MM.1S (cell line): ENCODE measurements around the gene CLCN7.

ENCODE experiments used
- DNase-seq: peaks from one replicate; pipeline ENCODE4 v3.0.0-alpha.2; 2015
- H2AFZ ChIP-seq: fragments of 300-600 bp; sonication (generic); 2 replicates; pipeline ENCODE4 v1.6.0; 2016; ENCODE audit warnings: antibody characterized with exemption, low read length
- H3F3A ChIP-seq: fragments of 300-600 bp; sonication (generic); 2 replicates; pipeline ENCODE4 v1.6.1; 2016; ENCODE audit warnings: mild to moderate bottlenecking, antibody characterized with exemption, low read length, moderate library complexity, mixed read lengths; ENCODE audit not compliant: insufficient read depth
- H3K27ac ChIP-seq: fragments of 300-600 bp; sonication (generic); 2 replicates; pipeline ENCODE4 v1.5.1; 2016; ENCODE audit warnings: mild to moderate bottlenecking, low read length
- H3K27me3 ChIP-seq: fragments of 300-600 bp; sonication (generic); replicated peaks from 2 replicates; pipeline ENCODE4 v1.6.0; 2016; ENCODE audit warnings: low read length; ENCODE audit not compliant: insufficient read depth
- H3K36me3 ChIP-seq: fragments of 300-600 bp; sonication (generic); replicated peaks from 2 replicates; pipeline ENCODE4 v1.6.1; 2016; ENCODE audit warnings: mild to moderate bottlenecking, low read length, mixed read lengths; ENCODE audit not compliant: insufficient read depth
- H3K4me1 ChIP-seq: fragments of 300-600 bp; sonication (generic); 2 replicates; pipeline ENCODE4 v1.6.1; 2016; ENCODE audit warnings: low read length, mixed read lengths
- H3K4me2 ChIP-seq: fragments of 300-600 bp; sonication (generic); 2 replicates; pipeline ENCODE4 v1.6.0; 2016; ENCODE audit warnings: low read depth, low read length
- H3K4me3 ChIP-seq: fragments of 300-600 bp; sonication (generic); 2 replicates; pipeline ENCODE4 v1.5.1; 2016; ENCODE audit warnings: low read length, mixed read lengths
- H3K79me2 ChIP-seq: fragments of 300-600 bp; sonication (generic); 2 replicates; pipeline ENCODE4 v1.6.1; 2016; ENCODE audit warnings: mixed run types, low read length, mixed read lengths
- H3K9ac ChIP-seq: fragments of 300-600 bp; sonication (generic); 2 replicates; pipeline ENCODE4 v1.6.1; 2016; ENCODE audit warnings: low read length, mixed read lengths
- H3K9me2 ChIP-seq: fragments of 300-600 bp; sonication (generic); replicated peaks from 2 replicates; pipeline ENCODE4 v1.6.1; 2016; ENCODE audit warnings: mild to moderate bottlenecking, low read length, mixed read lengths; ENCODE audit not compliant: insufficient read depth
- H3K9me3 ChIP-seq: fragments of 300-600 bp; sonication (generic); replicated peaks from 2 replicates; pipeline ENCODE4 v1.6.1; 2016; ENCODE audit warnings: mild to moderate bottlenecking, low read length, mixed read lengths; ENCODE audit not compliant: insufficient read depth
- H4K20me1 ChIP-seq: fragments of 300-600 bp; sonication (generic); 2 replicates; pipeline ENCODE4 v1.6.1; 2016; ENCODE audit warnings: mild to moderate bottlenecking, low read length, moderate library complexity, mixed read lengths; ENCODE audit not compliant: insufficient read depth
- EZH2 ChIP-seq: fragments of 300-600 bp; sonication (generic); optimal IDR thresholded peaks from 2 replicates; pipeline ENCODE3; 2017; ENCODE audit warnings: low read depth, mild to moderate bottlenecking, antibody characterized with exemption, low read length, mixed read lengths
- EZH2phosphoT487 ChIP-seq: fragments of 300-600 bp; sonication (generic); IDR thresholded peaks from 2 replicates; pipeline ENCODE4 v1.6.1; 2018; ENCODE audit warnings: antibody characterized with exemption, low read length
- TF ChIP-seq, protein P1 (sequence below): fragments of 300-600 bp; sonication (generic); IDR thresholded peaks from 2 replicates; pipeline ENCODE4 v1.5.1; 2016; ENCODE audit warnings: antibody characterized with exemption, low read length, mixed read lengths

CLCN7 gene

DNA sequence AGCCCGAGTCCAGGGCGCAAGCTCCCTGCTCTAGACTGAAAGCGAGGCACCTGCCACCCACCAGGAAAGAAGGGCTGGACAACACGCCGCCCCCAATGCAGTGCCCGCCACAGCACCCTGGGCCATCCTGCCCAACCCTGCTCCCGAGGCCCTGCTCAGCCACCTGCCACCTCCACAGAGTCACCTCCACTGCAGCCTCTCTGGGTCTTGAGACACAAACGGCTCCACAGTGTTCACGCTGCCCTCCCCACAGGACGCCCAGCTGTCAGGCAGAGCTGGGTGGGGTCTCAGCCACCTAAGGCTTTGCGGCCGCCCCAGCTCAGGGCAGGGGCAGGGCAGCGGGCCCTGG, 9.3 kb downstream of the CLCN7 start:
- no peak overlapping the region for H3K4me2 ChIP-seq
- no peak overlapping the region for H2AFZ ChIP-seq
- H3K4me1 ChIP-seq, result no peaks in the 10 kb centered on the region
- peaks cover 39% of the 10 kb centered on the region for H3K79me2 ChIP-seq
- H4K20me1 ChIP-seq, result no peaks in the 10 kb centered on the region
- H3K4me3 ChIP-seq, result no peak overlapping the region
- H3K9me2 ChIP-seq, result no peaks in the 10 kb centered on the region
- no peaks in the 10 kb centered on the region for H3K36me3 ChIP-seq
- no peaks in the 10 kb centered on the region for H3K27me3 ChIP-seq
- TF ChIP-seq EZH2 (no peak), EZH2phosphoT487 (no peak)
- TF ChIP-seq, protein P1, sequence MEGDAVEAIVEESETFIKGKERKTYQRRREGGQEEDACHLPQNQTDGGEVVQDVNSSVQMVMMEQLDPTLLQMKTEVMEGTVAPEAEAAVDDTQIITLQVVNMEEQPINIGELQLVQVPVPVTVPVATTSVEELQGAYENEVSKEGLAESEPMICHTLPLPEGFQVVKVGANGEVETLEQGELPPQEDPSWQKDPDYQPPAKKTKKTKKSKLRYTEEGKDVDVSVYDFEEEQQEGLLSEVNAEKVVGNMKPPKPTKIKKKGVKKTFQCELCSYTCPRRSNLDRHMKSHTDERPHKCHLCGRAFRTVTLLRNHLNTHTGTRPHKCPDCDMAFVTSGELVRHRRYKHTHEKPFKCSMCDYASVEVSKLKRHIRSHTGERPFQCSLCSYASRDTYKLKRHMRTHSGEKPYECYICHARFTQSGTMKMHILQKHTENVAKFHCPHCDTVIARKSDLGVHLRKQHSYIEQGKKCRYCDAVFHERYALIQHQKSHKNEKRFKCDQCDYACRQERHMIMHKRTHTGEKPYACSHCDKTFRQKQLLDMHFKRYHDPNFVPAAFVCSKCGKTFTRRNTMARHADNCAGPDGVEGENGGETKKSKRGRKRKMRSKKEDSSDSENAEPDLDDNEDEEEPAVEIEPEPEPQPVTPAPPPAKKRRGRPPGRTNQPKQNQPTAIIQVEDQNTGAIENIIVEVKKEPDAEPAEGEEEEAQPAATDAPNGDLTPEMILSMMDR, result no peak
- H3F3A ChIP-seq, result no peaks in the 10 kb centered on the region
- H3K9me3 ChIP-seq, result no peaks in the 10 kb centered on the region
- DNase-seq, result no peak
- H3K9ac ChIP-seq, result no peak overlapping the region
- no peak overlapping the region for H3K27ac ChIP-seq

DNA sequence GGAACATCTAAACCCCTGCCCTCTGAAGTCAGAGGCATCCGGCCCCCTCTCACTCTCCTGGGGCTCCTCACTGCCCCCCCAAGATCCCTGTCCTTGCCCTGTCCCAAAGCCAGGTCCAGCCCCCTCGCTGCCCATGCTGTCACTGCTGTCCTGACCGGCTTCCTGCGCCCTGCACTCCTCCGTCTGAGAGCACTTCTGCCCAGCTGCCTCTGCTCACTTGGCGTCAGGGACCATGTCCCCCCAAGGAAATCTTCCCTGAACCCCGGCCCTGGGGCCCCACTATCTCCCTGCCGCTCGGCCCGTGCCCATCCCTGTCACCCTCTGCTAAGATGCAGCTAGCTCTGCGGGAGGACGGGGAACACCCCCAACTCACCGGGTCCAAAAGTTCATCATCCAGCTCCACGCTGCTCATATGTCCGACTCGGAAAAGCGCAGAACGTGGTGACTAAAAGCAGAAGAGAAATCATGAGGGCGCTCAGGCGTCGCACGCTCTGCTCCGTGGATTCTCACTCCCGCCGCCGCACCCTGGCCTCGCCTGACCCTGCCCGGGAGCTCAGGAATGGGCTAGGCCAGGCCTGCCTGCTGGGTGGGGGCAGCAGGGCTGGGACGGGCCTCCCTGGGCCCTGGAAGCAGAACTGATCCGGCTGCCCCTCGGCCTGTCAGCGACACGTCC, 9.8 kb downstream of the CLCN7 start:
- TF ChIP-seq, protein P1, result no peak
- TF ChIP-seq EZH2phosphoT487 (no peak), EZH2 (no peak)
- no peak for DNase-seq
- H3K9me2 ChIP-seq, result no peaks in the 10 kb centered on the region
- peaks cover 34% of the 10 kb centered on the region for H3K79me2 ChIP-seq
- no peak overlapping the region for H3K9ac ChIP-seq
- H3K4me3 ChIP-seq, result no peak overlapping the region
- no peaks in the 10 kb centered on the region for H3K27me3 ChIP-seq
- no peaks in the 10 kb centered on the region for H3F3A ChIP-seq
- no peak overlapping the region for H2AFZ ChIP-seq
- H3K9me3 ChIP-seq, result no peaks in the 10 kb centered on the region
- H4K20me1 ChIP-seq, result no peaks in the 10 kb centered on the region
- no peaks in the 10 kb centered on the region for H3K36me3 ChIP-seq
- H3K4me1 ChIP-seq, result no peaks in the 10 kb centered on the region
- no peak overlapping the region for H3K4me2 ChIP-seq
- no peak overlapping the region for H3K27ac ChIP-seq

DNA sequence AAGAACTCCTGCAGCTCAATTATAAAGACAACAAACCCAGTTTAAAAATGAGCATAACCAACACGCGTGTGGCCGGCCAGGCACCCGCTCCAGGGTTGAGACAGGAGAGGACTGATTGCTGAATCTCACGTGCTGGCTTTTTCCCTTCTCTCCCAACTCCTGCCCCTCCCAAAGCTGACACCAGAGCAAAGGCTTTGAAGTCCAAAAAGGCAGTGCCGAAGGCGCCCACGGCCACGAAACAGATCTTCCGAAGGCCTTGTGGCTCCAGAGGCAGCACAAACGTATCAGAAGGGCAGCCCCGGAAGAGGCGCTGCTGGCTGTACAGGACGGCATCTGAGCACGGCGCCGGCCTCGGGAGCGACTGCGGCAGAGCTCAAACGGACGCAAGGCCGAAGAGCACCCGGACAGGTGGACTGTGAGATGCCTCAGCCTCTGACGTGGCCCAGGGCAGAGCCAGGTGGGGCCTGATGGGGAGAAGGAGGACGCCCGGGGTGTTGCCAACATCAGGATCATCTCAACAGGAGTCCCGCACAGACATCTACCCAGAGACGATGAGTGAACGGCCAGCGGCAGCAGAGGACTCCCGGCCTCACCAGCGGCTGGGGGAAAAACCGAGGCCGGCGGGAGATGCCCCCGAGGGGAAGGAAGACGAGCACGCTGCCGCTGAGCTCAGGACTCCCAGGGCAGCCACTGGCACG, 10.5 kb downstream of the CLCN7 start:
- Histone ChIP-seq H3K79me2 (peaks cover 28% of the 10 kb centered on the region), H3F3A (no peaks in the 10 kb centered on the region), H2AFZ (no peak overlapping the region), H3K9me3 (no peaks in the 10 kb centered on the region), H3K4me1 (no peaks in the 10 kb centered on the region), H3K4me3 (no peak overlapping the region), H3K4me2 (no peak overlapping the region), H4K20me1 (no peaks in the 10 kb centered on the region), H3K36me3 (no peaks in the 10 kb centered on the region), H3K27ac (no peak overlapping the region), H3K9me2 (no peaks in the 10 kb centered on the region), H3K27me3 (no peaks in the 10 kb centered on the region), H3K9ac (no peak overlapping the region)
- no peak for TF ChIP-seq EZH2phosphoT487
- no peak for DNase-seq

DNA sequence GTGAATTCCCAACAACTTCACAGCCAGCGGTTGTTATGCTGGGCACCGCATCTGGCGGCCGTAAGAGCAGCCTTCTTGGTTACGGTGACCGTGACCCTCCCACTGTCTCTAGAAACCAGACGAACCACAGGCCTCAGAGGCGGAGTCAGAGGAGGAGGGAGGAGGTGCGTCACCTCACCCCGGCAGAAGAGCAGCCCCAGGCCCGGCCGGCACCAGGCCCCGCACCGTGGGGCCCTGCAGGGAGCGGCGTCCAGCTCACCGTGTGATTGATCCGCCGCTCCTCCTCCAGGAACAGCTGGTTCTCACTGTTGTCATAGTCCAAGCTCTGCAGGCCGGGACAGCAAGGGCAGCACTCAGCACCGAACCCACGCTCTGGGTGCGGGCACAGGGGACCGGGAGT, 13.7 kb downstream of the CLCN7 start:
- TF ChIP-seq, protein P1, result no peak
- no peak for TF ChIP-seq EZH2
- no peak for TF ChIP-seq EZH2phosphoT487
- Histone ChIP-seq H3K9me3 (no peaks in the 10 kb centered on the region), H3K79me2 (peaks cover 6% of the 10 kb centered on the region; the same call in 1 of the 2 replicates), H3K4me3 (no peak overlapping the region), H3K36me3 (no peaks in the 10 kb centered on the region), H3K9me2 (no peaks in the 10 kb centered on the region), H3K9ac (no peak overlapping the region), H3K4me2 (no peak overlapping the region), H3F3A (no peaks in the 10 kb centered on the region), H3K4me1 (no peaks in the 10 kb centered on the region), H4K20me1 (no peaks in the 10 kb centered on the region), H2AFZ (no peak overlapping the region), H3K27ac (no peak overlapping the region), H3K27me3 (no peaks in the 10 kb centered on the region)
- DNase-seq, result no peak
